BJ (cell line): ENCODE results near the gene HLA-DMA. TPM values are rescaled to one million over a fixed set of nuclear protein-coding genes. Genes with fewer than 3 reads are reported as not detected.

ENCODE experiments used
- CTCF ChIA-PET: fragments of 350-600 bp; formaldehyde crosslinking; extraction: SDS; loops from one replicate; lab custom pipeline; 2021; ENCODE audit warnings: antibody characterized with exemption, inconsistent platforms; lab: Yijun Ruan, JAX
- POLR2A ChIA-PET: fragments of 300-600 bp; sonication (Branson Sonifier 250); formaldehyde crosslinking; extraction: SDS; loops from one replicate; lab custom pipeline; 2021; ENCODE audit warnings: antibody characterized with exemption; lab: Charles Lee
- DNase-seq: peaks from one replicate; pipeline ENCODE4 v3.0.0-alpha.2; 2011; ENCODE audit warnings: low read depth
- H3K27me3 ChIP-seq: 2 replicates; pipeline ENCODE4 v1.6.0; 2011; ENCODE audit warnings: low read length; ENCODE audit not compliant: control insufficient read depth, insufficient read depth
- H3K36me3 ChIP-seq: 2 replicates; pipeline ENCODE4 v1.5.1; 2011; ENCODE audit warnings: low read length; ENCODE audit not compliant: control insufficient read depth, insufficient read depth
- H3K4me3 ChIP-seq: 2 replicates; pipeline ENCODE4 v1.5.1; 2011; ENCODE audit warnings: low read depth, mild to moderate bottlenecking, control low read depth, low read length
- CTCF ChIP-seq: IDR thresholded peaks from 2 replicates; pipeline ENCODE4 v1.5.1; 2011; ENCODE audit warnings: low read depth, mild to moderate bottlenecking, control low read depth, inconsistent platforms, low read length, moderate library complexity; ENCODE audit not compliant: insufficient read depth
- polyA plus RNA-seq: library from polyadenylated mRNA; depleted of rRNA; stranded (reverse); fragments of >200 nt; gene quantifications from 2 replicates; pipeline ENCODE4 v1.2.3, GENCODE V29; 2011

Gene HLA-DMA
- polyA plus RNA-seq, 1 experiment: 3.5 TPM

DNA sequence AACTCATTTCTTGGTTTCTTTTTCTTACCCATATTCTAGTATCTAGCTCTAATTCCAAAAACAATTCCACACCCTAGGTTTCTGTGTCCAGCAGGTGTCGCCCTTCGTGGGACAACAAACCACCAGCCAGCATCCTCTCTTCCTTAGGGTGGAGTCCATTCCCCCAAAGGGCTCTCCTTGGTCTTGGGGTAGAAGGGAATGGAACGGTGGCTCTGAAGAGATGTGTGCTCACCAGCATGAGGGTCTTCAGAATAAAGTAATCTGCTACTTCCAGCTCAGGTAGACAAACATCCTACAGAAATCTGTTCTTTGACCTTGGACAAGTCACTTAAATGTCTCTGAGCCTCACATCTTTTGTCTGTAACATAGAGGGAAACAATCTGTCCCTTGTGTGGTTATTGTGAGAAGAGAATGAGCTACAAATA is 19.2 kb downstream of the HLA-DMA start:
- no peak overlapping the region for H3K4me3 ChIP-seq
- H3K36me3 ChIP-seq: no peaks in the 10 kb centered on the region
- DNase-seq: no peak
- POLR2A ChIA-PET: interaction anchor here (1.3 to 1.5 kb wide), 2 partner anchors 38 to 41 kb away, joined by 5 to 9 read pairs; no protein-coding TSS in a partner anchor
- CTCF ChIA-PET: interaction anchor here (0.6 to 9.6 kb wide), 39 partner anchors 10 to 315 kb away, joined by 3 to 246 read pairs (median 5); partner anchors contain the start of gene HLA-DMA
- TF ChIP-seq CTCF: peak; percentile 82
- peaks cover 30% of the 10 kb centered on the region for H3K27me3 ChIP-seq

DNA sequence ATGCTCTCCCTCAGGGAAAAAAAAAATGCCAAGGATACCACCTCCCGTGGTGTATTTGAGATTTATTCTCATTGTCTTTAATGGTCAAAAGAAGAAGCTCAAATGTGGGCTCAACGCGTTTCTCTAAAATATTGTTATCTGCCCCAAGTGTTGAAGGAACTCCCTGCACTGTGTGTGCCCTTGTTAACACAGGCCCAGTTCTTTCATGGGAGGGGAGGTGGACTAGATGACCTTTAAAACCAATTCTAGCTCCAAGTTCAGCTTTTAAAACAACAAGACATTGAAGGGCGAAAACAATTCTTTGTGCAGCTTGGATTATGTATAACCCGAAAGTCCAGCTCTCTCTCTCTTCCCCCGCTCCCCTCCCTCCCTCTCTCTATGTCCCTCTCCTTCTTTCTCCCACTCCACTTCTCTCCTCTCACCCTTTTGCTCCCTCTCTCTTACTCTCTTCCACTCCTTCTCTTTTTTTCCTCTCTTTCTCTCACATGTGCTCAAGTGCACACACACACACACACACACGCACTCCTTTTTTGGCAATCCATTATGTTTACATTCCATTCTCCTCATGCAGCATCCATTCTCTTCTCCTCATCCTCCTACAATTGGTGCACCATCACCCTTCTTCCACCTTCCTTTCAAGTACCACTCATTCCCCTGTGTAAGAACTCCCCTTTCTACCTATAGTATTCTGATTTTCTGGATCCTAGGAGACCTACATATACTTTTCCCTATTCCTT is 20.6 kb downstream of the HLA-DMA start:
- no peak for TF ChIP-seq CTCF
- Histone ChIP-seq H3K27me3 (peaks cover 25% of the 10 kb centered on the region), H3K36me3 (no peaks in the 10 kb centered on the region), H3K4me3 (no peak overlapping the region)
- ChIA-PET POLR2A (no interaction called here), CTCF (interaction anchor here (0.6 to 9.6 kb wide), 17 partner anchors 9 to 316 kb away, joined by 3 to 246 read pairs (median 9); partner anchors contain the start of gene HLA-DMA)
- DNase-seq: no peak

DNA sequence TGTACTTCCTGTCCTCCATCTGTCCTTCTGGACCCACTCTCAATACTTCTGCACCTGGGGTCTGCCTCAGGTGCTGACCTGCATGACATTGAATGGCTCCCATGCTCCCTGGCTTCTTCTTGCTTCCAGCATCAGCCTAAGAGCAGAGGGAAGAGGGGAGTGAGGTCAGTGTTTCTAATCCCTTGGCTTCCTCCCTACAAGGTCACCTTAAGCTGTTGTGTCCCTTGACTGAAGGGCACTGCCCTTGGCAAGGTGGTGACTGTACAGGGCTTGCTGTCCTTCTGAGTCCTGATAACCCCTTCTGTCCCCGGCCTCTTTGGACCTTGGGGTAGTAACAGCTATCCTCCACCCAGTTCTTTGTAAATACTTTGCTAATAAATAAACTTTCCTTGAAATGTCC is 21.7 kb downstream of the HLA-DMA start:
- no peaks in the 10 kb centered on the region for H3K36me3 ChIP-seq
- DNase-seq: no peak
- ChIA-PET CTCF (interaction anchor here (1.0 to 9.6 kb wide), 3 partner anchors 21 to 54 kb away, joined by 3 to 246 read pairs (median 66); partner anchors contain the start of gene HLA-DMA), POLR2A (no interaction called here)
- peaks cover 22% of the 10 kb centered on the region for H3K27me3 ChIP-seq
- H3K4me3 ChIP-seq: no peak overlapping the region
- TF ChIP-seq CTCF: no peak

GRCh38 chr6:32922083-32922482 is 30.8 kb downstream of the HLA-DMA start:
- no peak for TF ChIP-seq CTCF
- no peak overlapping the region for H3K4me3 ChIP-seq
- H3K36me3 ChIP-seq: no peaks in the 10 kb centered on the region
- no peak for DNase-seq
- POLR2A ChIA-PET: no interaction called here
- CTCF ChIA-PET: interaction anchor here (1.2 to 2.0 kb wide), 2 partner anchors 9 to 62 kb away, joined by 4 to 5 read pairs; no protein-coding TSS in a partner anchor
- peaks cover 7% of the 10 kb centered on the region for H3K27me3 ChIP-seq

- TF ChIP-seq CTCF: no peak
- ChIA-PET POLR2A (no interaction called here), CTCF (interaction anchor here (0.6 to 2.0 kb wide), 3 partner anchors 8 to 64 kb away, joined by 3 to 5 read pairs (median 4); no protein-coding TSS in a partner anchor)
- Histone ChIP-seq H3K4me3 (no peak overlapping the region), H3K27me3 (peaks cover 6% of the 10 kb centered on the region), H3K36me3 (no peaks in the 10 kb centered on the region)
- no peak for DNase-seq
These were observed 32.2 kb downstream of the HLA-DMA start for GRCh38 chr6:32920715-32921114.
